HG02943 (cell line): ENCODE data around the gene AKT3.
"Not testable (repeated sequence)": the region's sequence is repeated elsewhere in the genome, so short reads cannot be mapped to it uniquely, and the experiment has no call there.

Source experiments
- ATAC-seq: cut with Tn5 transposase; IDR thresholded peaks from one replicate; pipeline ENCODE4 v1.9.1; 2021; ENCODE audit warnings: mild to moderate bottlenecking, low read depth, moderate library complexity; ENCODE audit not compliant: unreplicated experiment

AKT3 gene

GRCh38 chr1:243850202-243850451 lies at the start of gene AKT3:
Gene AKT3, minus strand, starts transcription at chr1:243850243. Its CDS starts 7,073 bp downstream, at chr1:243843170.
- ATAC-seq = peak; percentile 61

- ATAC-seq = no peak
Measured at GRCh38 chr1:243898278-243898677, 48.2 kb upstream of the AKT3 start.

GRCh38 chr1:243896313-243896712 lies 46.3 kb upstream of the AKT3 start:
- no peak for ATAC-seq

GRCh38 chr1:243892456-243892855 lies 42.4 kb upstream of the AKT3 start:
- ATAC-seq = no peak

- ATAC-seq = no peak
Measured at GRCh38 chr1:243890576-243890975, 40.5 kb upstream of the AKT3 start.

GRCh38 chr1:243885806-243886205 lies 35.8 kb upstream of the AKT3 start:
- no peak for ATAC-seq

- ATAC-seq = no peak
Measured at GRCh38 chr1:243884603-243885002, 34.6 kb upstream of the AKT3 start.

GRCh38 chr1:243883551-243883950 lies 33.5 kb upstream of the AKT3 start:
- ATAC-seq = no peak

GRCh38 chr1:243882276-243882675 lies 32.2 kb upstream of the AKT3 start:
- no peak for ATAC-seq

- ATAC-seq = not testable (repeated sequence)
Measured at GRCh38 chr1:243877058-243877457, 27.0 kb upstream of the AKT3 start.

- ATAC-seq = no peak
Measured at GRCh38 chr1:243855616-243856318, 5.7 kb upstream of the AKT3 start.

- ATAC-seq = no peak
Measured at GRCh38 chr1:243851765-243852164, 1.7 kb upstream of the AKT3 start.

GRCh38 chr1:243851257-243851756 lies 1.3 kb upstream of the AKT3 start:
- no peak for ATAC-seq

- ATAC-seq = peak; percentile 45
Measured at GRCh38 chr1:243850452-243851256, 611 bp upstream of the AKT3 start.

GRCh38 chr1:243849421-243850201 lies 432 bp downstream of the AKT3 start:
- peak; percentile 18 for ATAC-seq

- ATAC-seq = no peak
Measured at GRCh38 chr1:243848858-243849420, 1.1 kb downstream of the AKT3 start.

- ATAC-seq = no peak
Measured at GRCh38 chr1:243848165-243848857, 1.7 kb downstream of the AKT3 start.

- no peak for ATAC-seq
Measured at GRCh38 chr1:243846761-243847160, 3.3 kb downstream of the AKT3 start.

- no peak for ATAC-seq
Measured at GRCh38 chr1:243845888-243846287, 4.2 kb downstream of the AKT3 start.

- no peak for ATAC-seq
Measured at GRCh38 chr1:243844186-243844585, 5.9 kb downstream of the AKT3 start.
